ENCODE results near the gene SNRPD2.

DNA sequence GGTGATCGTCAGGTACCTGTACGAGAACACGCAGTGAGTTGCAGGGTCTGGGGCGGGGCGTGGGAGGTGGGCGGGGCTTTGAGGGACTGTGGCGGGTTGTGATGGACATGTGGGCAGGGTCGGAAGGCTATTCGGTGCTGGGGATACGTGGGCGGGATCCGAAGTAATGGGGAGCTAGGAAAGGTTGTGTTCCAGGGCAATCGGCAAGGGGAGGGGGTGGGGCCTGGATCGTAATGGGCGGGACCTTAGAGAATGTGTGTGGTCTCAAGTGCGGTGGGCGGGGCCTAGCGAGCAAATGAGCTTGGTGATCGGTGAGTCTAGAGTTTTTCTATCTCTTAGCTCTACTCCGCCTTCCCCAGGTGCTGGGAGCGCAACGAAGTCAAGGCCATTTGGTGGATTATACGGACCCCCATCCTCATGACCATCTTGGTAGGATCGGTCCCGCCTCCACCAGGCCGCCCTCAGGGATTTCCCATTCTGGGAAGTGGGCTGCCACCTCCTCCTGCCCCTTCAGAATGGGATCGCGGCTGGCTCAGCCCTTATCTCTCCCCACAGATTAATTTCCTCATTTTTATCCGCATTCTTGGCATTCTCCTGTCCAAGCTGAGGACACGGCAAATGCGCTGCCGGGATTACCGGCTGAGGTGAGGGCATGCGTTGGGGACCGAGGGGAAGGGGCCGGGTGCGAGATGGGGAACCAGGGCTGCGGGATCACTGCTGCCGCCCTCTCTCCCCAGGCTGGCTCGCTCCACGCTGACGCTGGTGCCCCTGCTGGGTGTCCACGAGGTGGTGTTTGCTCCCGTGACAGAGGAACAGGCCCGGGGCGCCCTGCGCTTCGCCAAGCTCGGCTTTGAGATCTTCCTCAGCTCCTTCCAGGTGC lies 14.2 kb downstream of the SNRPD2 start:
- TF ChIP-seq, protein P1, sequence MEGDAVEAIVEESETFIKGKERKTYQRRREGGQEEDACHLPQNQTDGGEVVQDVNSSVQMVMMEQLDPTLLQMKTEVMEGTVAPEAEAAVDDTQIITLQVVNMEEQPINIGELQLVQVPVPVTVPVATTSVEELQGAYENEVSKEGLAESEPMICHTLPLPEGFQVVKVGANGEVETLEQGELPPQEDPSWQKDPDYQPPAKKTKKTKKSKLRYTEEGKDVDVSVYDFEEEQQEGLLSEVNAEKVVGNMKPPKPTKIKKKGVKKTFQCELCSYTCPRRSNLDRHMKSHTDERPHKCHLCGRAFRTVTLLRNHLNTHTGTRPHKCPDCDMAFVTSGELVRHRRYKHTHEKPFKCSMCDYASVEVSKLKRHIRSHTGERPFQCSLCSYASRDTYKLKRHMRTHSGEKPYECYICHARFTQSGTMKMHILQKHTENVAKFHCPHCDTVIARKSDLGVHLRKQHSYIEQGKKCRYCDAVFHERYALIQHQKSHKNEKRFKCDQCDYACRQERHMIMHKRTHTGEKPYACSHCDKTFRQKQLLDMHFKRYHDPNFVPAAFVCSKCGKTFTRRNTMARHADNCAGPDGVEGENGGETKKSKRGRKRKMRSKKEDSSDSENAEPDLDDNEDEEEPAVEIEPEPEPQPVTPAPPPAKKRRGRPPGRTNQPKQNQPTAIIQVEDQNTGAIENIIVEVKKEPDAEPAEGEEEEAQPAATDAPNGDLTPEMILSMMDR (IDR thresholded peaks at IDR 0.05; ENCODE audit: low read length), result no peak
- TF ChIP-seq EZH2phosphoT487 (IDR thresholded peaks at IDR 0.05; ENCODE audit: low read length), result no peak

All from MM.1S (cell line).